ENCODE results near the gene NME5. TPM values are rescaled to one million over a fixed set of nuclear protein-coding genes. Genes with fewer than 3 reads are reported as not detected.

Gene NME5
- total RNA-seq, 1 experiment from 2014 or later: 0.44 TPM

- Histone ChIP-seq H3F3A (ENCODE audit: low read length, unreplicated experiment) (no peaks in the 10 kb centered on the region), H3K79me2 (ENCODE audit: low read length) (no peaks in the 10 kb centered on the region), H3K4me2 (ENCODE audit: low read length) (peak overlapping the region; percentile 75), H3K9me3 (ENCODE audit: low read length) (no peaks in the 10 kb centered on the region), H3K9me2 (replicated peaks; ENCODE audit: low read length) (no peaks in the 10 kb centered on the region), H4K20me1 (ENCODE audit: low read length) (no peaks in the 10 kb centered on the region), H3K27me3 (ENCODE audit: low read length) (no peaks in the 10 kb centered on the region), H3K27ac (ENCODE audit: low read length) (no peak overlapping the region), H3K4me3 (ENCODE audit: low read length) (peak overlapping the region; percentile 57), H3K4me1 (ENCODE audit: insufficient read depth, low read length) (no peaks in the 10 kb centered on the region), H3K9ac (ENCODE audit: low read length) (no peak overlapping the region), H2AFZ (ENCODE audit: low read length) (peak overlapping the region; percentile 71), H3K36me3 (ENCODE audit: low read depth, low read length) (no peaks in the 10 kb centered on the region; the same call in 1 of the 2 replicates)
- CTCF ChIA-PET: interaction anchor here (0.6 to 2.1 kb wide), 5 partner anchors 32 to 439 kb away, joined by 3 to 10 read pairs (median 4); no protein-coding TSS in a partner anchor
- no TSS peak for BruUV-seq (replicated peaks)
- intact Hi-C loops (cut with micrococcal nuclease): loop anchor here (1.0 to 2.0 kb wide), 3 partner anchors 33 to 440 kb away; no protein-coding TSS in a partner anchor
- DNase-seq (peak; percentile 81), ATAC-seq (peak; percentile 93)
- POLR2A ChIA-PET (ENCODE audit: unreplicated experiment): interaction anchor here (0.6 kb wide), 1 partner anchor 285 kb away, joined by 3 read pairs; no protein-coding TSS in a partner anchor
- TF ChIP-seq EZH2phosphoT487 (IDR thresholded peaks at IDR 0.05; ENCODE audit: borderline replicate concordance, low read length): no peak
- TF ChIP-seq CTCF (conservative IDR thresholded peaks at IDR 0.05; ENCODE audit: low read depth, low read length): peak; percentile 82
- no peak for TF ChIP-seq EZH2 (IDR thresholded peaks at IDR 0.05; ENCODE audit: low read length, unreplicated experiment)
Observed at GRCh38 chr5:138068742-138069600, 70.3 kb downstream of the NME5 start.

- H2AFZ ChIP-seq (ENCODE audit: low read length): peak overlapping the region; percentile 71; the same call in 1 of the 2 replicates
- no peaks in the 10 kb centered on the region for H3K4me1 ChIP-seq (ENCODE audit: insufficient read depth, low read length)
- H3K9me2 ChIP-seq (replicated peaks; ENCODE audit: low read length): no peaks in the 10 kb centered on the region
- no peak overlapping the region for H3K4me3 ChIP-seq (ENCODE audit: low read length)
- DNase-seq: no peak
- POLR2A ChIA-PET (ENCODE audit: unreplicated experiment): no interaction called here
- ATAC-seq: no peak
- no TSS peak for BruUV-seq (replicated peaks)
- no peaks in the 10 kb centered on the region for H3K9me3 ChIP-seq (ENCODE audit: low read length)
- H3K36me3 ChIP-seq (ENCODE audit: low read depth, low read length): no peaks in the 10 kb centered on the region; the same call in 1 of the 2 replicates
- TF ChIP-seq CTCF (conservative IDR thresholded peaks at IDR 0.05; ENCODE audit: low read depth, low read length): no peak
- TF ChIP-seq EZH2phosphoT487 (IDR thresholded peaks at IDR 0.05; ENCODE audit: borderline replicate concordance, low read length): no peak
- TF ChIP-seq EZH2 (IDR thresholded peaks at IDR 0.05; ENCODE audit: low read length, unreplicated experiment): no peak
- H3K27ac ChIP-seq (ENCODE audit: low read length): no peak overlapping the region
- H3K4me2 ChIP-seq (ENCODE audit: low read length): no peak overlapping the region
- no peaks in the 10 kb centered on the region for H3F3A ChIP-seq (ENCODE audit: low read length, unreplicated experiment)
- H3K9ac ChIP-seq (ENCODE audit: low read length): no peak overlapping the region
- H3K27me3 ChIP-seq (ENCODE audit: low read length): no peaks in the 10 kb centered on the region
- H4K20me1 ChIP-seq (ENCODE audit: low read length): no peaks in the 10 kb centered on the region
- CTCF ChIA-PET: interaction anchor here (2.1 kb wide), 1 partner anchor 31 kb away, joined by 10 read pairs; no protein-coding TSS in a partner anchor
- H3K79me2 ChIP-seq (ENCODE audit: low read length): no peaks in the 10 kb centered on the region
- intact Hi-C loops (cut with micrococcal nuclease): loop anchor here (1.0 to 2.0 kb wide), 3 partner anchors 32 to 439 kb away; no protein-coding TSS in a partner anchor
Observed at GRCh38 chr5:138067945-138068344, 71.3 kb downstream of the NME5 start.

Other genes starting within 250 kb of the NME5 start
- not detected in 2 replicates for gene PKD2L2, start 250.0 kb downstream of the NME5 start, total RNA-seq (2014; rRNA removed)
- gene FAM13B, start 106.3 kb downstream of the NME5 start, total RNA-seq (2014; rRNA removed): 10.5 and 13.0 TPM in 2 replicates
- gene WNT8A, start 55.4 kb downstream of the NME5 start, total RNA-seq (2014; rRNA removed): not detected in 2 replicates
- gene BRD8, start 39.2 kb upstream of the NME5 start, total RNA-seq (2014; rRNA removed): 30.5 and 35.6 TPM in 2 replicates
- gene KIF20A, start 39.7 kb upstream of the NME5 start, total RNA-seq (2014; rRNA removed): 55.5 and 59.0 TPM in 2 replicates
- gene CDC23, start 73.9 kb upstream of the NME5 start, total RNA-seq (2014; rRNA removed): 26.1 and 26.7 TPM in 2 replicates
- gene GFRA3, start 135.2 kb upstream of the NME5 start, total RNA-seq (2014; rRNA removed): not detected in 2 replicates
- 13.8 and 14.7 TPM in 2 replicates for gene CDC25C, start 192.4 kb upstream of the NME5 start, total RNA-seq (2014; rRNA removed)
- 26.6 and 28.7 TPM in 2 replicates for gene FAM53C, start 198.8 kb upstream of the NME5 start, total RNA-seq (2014; rRNA removed)
- gene KDM3B, start 213.3 kb upstream of the NME5 start, total RNA-seq (2014; rRNA removed): 21.7 and 25.6 TPM in 2 replicates

All from PC-3 (cell line).